Prostate gland (tissue), 2 donors: Measurements from ENCODE around the gene MEF2B. TPM values are rescaled to one million over a fixed set of nuclear protein-coding genes. Genes with fewer than 3 reads are reported as not detected.
"Not testable (repeated sequence)": the region's sequence is repeated elsewhere in the genome, so short reads cannot be mapped to it uniquely, and the experiment has no call there.

Source experiments
- DNase-seq: peaks from one replicate; pipeline ENCODE4 v3.0.0-alpha.2; 2019; ENCODE audit warnings: low spot score
- H3K27ac ChIP-seq, 2 donors: fragments of 200-600 bp; sonication (generic); 2 replicates each; pipeline ENCODE4 v1.5.1; 2017 to 2019
- H3K27me3 ChIP-seq: fragments of 200-600 bp; sonication (generic); replicated peaks from 2 replicates; pipeline ENCODE4 v1.5.1; 2019; ENCODE audit not compliant: insufficient read depth
- H3K36me3 ChIP-seq, 2 donors: fragments of 200-600 bp; sonication (generic); 1 replicate in 1 of 2; 2 replicates in 1 of 2; pipeline versions ENCODE4 v1.5.1 to v1.8.1; 2017 to 2019
- H3K4me1 ChIP-seq: fragments of 200-600 bp; sonication (generic); replicated peaks from 2 replicates; pipeline ENCODE4 v1.5.1; 2019
- H3K4me3 ChIP-seq, 2 donors: fragments of 200-600 bp; sonication (generic); 2 replicates each; pipeline ENCODE4 v1.5.1; 2017 to 2019
- H3K9me3 ChIP-seq: fragments of 200-600 bp; sonication (generic); 2 replicates; pipeline ENCODE4 v1.5.1; 2017
- POLR2A ChIP-seq: fragments of 450-650 bp; IDR thresholded peaks from one replicate; pipeline ENCODE4 v1.6.1; 2016; ENCODE audit warnings: antibody characterized with exemption, mild to moderate bottlenecking
- POLR2AphosphoS5 ChIP-seq: sonication (generic); formaldehyde crosslinking; IDR thresholded peaks from one replicate; pipeline ENCODE4 v1.6.1; 2017; ENCODE audit warnings: antibody characterized with exemption
- WGBS: methylation state at CpG from one replicate; pipeline ENCODE4 v1.1.5; 2018; 5-methylcytosine and 5-hydroxymethylcytosine counted together
- intact Hi-C: fragments of 100-400 bp; cut with DNase I; formaldehyde crosslinking; loops from one replicate; pipeline ENCODE4 v1.14.2; 2022
- total RNA-seq, 2 donors: library from RNA; depleted of rRNA; stranded (reverse); fragments of >200 nt; gene quantifications; one replicate each; pipeline ENCODE4 v1.1.0, GENCODE V29; 2016
- TF ChIP-seq, protein P1 (sequence below), 4 experiments: fragments of 200-600 bp in 2 of 4; fragments of 450-650 bp in 2 of 4; sonication (generic) in 2 of 4; IDR thresholded peaks; 1 replicate in 3 of 4; 2 replicates in 1 of 4; pipeline ENCODE4 v1.5.1; 2016 to 2019; ENCODE audit warnings: antibody characterized with exemption in 4 of 4, mild to moderate bottlenecking in 2 of 4, moderate library complexity in 2 of 4

MEF2B gene
- total RNA-seq, 2 donors from 2014 or later, result not detected

DNA sequence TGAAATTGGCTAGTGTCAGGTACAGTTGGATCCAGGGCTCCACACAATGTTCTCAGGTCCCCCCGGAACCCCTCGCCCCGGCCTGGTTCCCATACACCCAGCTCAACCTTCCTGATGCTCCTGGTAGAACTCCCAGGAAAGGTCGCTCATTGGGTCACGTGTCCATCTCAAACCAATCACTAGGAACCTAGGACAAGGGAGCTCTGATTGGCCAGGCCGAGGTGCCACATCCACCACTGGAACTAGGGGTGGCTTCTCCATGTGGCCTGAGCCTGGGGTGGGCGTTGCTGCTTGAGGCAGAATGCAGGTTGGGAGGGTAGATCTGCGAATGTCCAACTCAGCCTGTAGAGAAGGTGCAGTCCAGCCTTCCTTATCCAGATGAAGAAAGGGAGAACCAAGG lies 6.9 kb upstream of the MEF2B start:
- intact Hi-C loops, result no loop called here

DNA sequence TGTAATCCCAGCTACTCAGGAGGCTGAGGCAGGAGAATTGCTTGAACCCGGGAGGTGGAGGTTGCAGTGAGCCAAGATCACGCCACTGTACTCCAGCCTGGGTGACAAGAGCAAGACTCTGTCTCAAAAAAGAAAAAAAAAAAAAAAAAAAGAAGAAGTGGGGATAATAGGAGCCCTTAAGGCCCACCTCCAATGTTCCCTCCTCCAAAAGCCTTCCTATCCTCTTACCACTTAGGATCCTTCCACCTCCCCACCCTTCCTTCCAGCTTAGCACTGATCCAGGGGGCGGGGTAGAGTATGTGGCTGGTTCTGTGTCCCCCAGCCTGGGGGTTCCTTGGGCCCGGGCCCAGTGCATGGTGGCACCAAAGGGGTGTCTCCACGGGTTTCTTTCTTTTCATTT lies 3.2 kb upstream of the MEF2B start:
- intact Hi-C loops, H3K27me3 ChIP-seq, H3K9me3 ChIP-seq, H3K36me3 ChIP-seq, H3K4me1 ChIP-seq, H3K4me3 ChIP-seq, DNase-seq, H3K27ac ChIP-seq: not testable (repeated sequence)
- 93% methylated on average over 5 of the region's 5 CpGs for WGBS

More for the DNA sequence above, 6.9 kb upstream of the MEF2B start:
- Histone ChIP-seq H3K4me3 (no peak overlapping the region), H3K9me3 (no peaks in the 10 kb centered on the region), H3K27me3 (no peaks in the 10 kb centered on the region), H3K27ac (no peak overlapping the region), H3K4me1 (no peaks in the 10 kb centered on the region), H3K36me3 (peaks cover 0 to 5% of the 10 kb centered on the region in 2 donors)
- no peak for DNase-seq
- 96% methylated on average over 8 of the region's 8 CpGs for WGBS
- TF ChIP-seq POLR2A (no peak), POLR2AphosphoS5 (no peak)
- TF ChIP-seq, protein P1, sequence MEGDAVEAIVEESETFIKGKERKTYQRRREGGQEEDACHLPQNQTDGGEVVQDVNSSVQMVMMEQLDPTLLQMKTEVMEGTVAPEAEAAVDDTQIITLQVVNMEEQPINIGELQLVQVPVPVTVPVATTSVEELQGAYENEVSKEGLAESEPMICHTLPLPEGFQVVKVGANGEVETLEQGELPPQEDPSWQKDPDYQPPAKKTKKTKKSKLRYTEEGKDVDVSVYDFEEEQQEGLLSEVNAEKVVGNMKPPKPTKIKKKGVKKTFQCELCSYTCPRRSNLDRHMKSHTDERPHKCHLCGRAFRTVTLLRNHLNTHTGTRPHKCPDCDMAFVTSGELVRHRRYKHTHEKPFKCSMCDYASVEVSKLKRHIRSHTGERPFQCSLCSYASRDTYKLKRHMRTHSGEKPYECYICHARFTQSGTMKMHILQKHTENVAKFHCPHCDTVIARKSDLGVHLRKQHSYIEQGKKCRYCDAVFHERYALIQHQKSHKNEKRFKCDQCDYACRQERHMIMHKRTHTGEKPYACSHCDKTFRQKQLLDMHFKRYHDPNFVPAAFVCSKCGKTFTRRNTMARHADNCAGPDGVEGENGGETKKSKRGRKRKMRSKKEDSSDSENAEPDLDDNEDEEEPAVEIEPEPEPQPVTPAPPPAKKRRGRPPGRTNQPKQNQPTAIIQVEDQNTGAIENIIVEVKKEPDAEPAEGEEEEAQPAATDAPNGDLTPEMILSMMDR (IDR thresholded peaks at IDR 0.05), result no peak

DNA sequence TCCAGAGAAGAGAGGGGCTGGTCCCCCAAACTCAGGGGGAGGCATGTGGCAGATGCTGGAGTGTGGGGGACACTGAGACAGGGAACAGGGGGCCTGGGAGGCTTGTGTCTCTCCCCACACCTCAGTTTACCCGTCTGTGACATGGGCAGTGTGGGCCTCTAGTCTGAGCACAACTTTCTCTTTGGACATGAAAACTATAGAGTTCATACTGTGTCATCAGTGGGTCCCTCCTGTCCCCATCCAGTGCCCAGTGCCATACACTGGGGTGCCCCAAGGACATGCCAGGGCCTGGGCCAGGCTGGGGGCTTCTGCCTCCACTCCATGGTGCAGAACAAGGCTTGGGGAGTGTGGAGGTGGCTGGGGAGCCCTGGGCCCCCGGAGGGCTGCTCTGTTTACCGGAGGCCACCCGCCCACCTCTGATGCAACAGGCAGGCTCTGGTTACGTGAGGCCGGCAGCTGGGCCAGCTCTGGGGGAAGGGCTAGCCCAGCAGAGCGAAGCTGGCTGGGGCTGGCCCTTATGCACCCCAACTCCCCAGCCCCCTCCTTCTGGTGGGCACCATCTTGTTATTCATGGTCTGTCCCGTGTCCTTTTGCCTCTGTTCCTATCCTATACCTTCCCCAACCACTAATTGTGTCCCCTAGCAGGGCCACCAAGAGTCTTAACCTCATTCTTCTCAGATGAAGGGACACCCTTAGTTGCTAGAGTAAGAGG lies 1.9 kb upstream of the MEF2B start:
- Histone ChIP-seq H3K36me3 (no peaks in the 10 kb centered on the region), H3K4me1 (no peaks in the 10 kb centered on the region), H3K27ac (no peak overlapping the region), H3K9me3 (no peaks in the 10 kb centered on the region), H3K27me3 (no peaks in the 10 kb centered on the region), H3K4me3 (no peak overlapping the region)
- intact Hi-C loops, result no loop called here
- TF ChIP-seq, protein P1 (IDR thresholded peaks at IDR 0.05), result no peak
- TF ChIP-seq POLR2A (no peak), POLR2AphosphoS5 (no peak)
- no peak for DNase-seq
- WGBS, result 77% methylated on average over 8 of the region's 8 CpGs

DNA sequence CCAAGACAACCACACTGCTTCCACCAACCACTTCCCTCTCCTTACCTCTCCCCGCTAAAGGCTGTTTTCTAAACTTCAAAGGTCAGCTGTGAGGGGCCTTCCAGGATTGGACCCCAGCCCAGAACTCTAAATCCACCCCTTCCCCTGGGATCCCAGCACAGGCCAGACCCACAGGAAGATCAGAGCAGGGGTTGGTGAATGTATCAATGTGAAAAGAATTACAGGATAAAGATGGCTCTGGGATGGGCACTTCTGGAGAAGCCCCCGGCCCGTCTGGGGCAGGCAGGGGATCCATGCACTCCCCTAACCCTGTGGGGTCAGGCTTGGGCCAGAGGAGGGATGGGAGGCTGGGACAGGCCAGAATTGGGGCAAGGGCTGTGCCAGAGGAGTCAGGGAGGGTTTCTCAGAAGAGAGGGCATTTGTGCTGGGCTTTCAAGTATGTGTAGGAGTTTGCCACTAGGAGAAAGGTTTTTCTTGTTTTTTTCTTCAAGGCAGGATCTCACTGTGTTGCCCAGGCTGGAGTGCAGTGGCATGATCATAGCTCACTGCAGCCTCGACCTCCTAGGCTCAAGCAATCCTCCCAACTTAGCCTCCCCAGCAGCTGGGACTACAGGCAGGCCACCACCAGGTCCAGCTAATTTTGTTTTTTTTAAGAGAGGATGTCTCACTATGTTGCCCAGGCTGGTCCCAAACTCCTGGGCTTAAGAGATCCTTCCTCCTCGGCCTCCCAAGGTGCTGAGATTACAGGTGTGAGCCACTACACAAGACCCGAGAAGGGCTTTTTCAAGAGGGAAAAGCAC lies 1.0 kb upstream of the MEF2B start:
- Histone ChIP-seq H3K4me3 (no peak overlapping the region), H3K27me3 (no peaks in the 10 kb centered on the region), H3K9me3 (no peaks in the 10 kb centered on the region), H3K27ac (no peak overlapping the region), H3K36me3 (no peaks in the 10 kb centered on the region), H3K4me1 (no peaks in the 10 kb centered on the region)
- WGBS, result 91% methylated on average over 6 of the region's 6 CpGs
- intact Hi-C loops, result no loop called here
- DNase-seq, result no peak
- TF ChIP-seq, protein P1 (IDR thresholded peaks at IDR 0.05), result no peak
- TF ChIP-seq POLR2A (no peak), POLR2AphosphoS5 (no peak)

DNA sequence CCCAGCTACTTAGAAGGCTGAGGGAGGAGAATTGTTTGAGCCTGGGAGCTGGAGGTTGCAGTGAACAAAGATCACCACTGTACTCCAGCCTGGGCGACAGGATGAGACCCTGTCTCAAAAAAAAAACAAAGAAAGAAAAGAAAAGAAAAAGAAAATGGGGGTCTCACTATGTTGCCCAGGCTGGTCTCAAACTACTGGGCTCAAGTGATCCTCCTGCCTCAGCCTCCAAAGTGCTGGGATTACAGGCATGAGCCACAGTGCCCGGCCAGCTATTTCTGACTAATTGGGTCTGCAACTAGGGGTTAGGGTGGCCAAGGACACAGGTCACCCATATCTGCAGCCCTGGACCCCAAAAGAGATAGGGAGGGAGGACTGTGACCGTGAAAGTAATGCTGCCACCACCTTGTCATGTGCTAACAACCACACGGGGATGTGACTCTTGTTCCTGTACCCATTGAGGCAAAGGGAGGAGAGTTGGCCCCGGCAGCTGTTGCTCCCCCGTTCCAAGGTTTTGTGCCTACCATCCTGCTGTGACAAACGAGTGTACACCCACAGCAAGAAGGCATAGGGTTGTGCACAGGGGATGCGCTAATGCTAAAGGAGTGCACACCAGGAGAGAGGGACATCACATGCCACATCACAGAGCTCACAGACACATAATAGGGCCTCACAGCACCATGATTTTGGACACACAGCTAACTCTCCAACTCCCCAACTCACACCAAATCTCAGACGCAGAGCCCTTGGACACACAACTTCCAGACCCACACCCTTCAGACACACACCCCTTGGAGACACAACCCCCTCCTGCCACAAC lies 619 bp downstream of the MEF2B start:
- H3K27ac ChIP-seq, result no peak overlapping the region
- H3K4me3 ChIP-seq, result no peak overlapping the region
- no peaks in the 10 kb centered on the region for H3K4me1 ChIP-seq
- DNase-seq, result no peak
- intact Hi-C loops, result no loop called here
- H3K36me3 ChIP-seq, result no peaks in the 10 kb centered on the region
- H3K9me3 ChIP-seq, result no peaks in the 10 kb centered on the region
- 86% methylated on average over 9 of the region's 9 CpGs for WGBS
- no peak for TF ChIP-seq POLR2AphosphoS5
- TF ChIP-seq, protein P1 (IDR thresholded peaks at IDR 0.05), result no peak
- no peaks in the 10 kb centered on the region for H3K27me3 ChIP-seq
